Ishikawa (cell line): ENCODE data around the gene LRP4.

Experiments used
- CREB1 ChIP-seq: IDR thresholded peaks from 2 replicates; pipeline ENCODE4 v1.6.1; 2012; ENCODE audit warnings: low read depth
- TEAD4 ChIP-seq: IDR thresholded peaks from 2 replicates; pipeline ENCODE4 v1.6.1; 2012
- TF ChIP-seq, protein P1 (sequence below): IDR thresholded peaks from 2 replicates; pipeline ENCODE4 v1.6.1; 2012; ENCODE audit warnings: low read depth, mild to moderate bottlenecking

DNA sequence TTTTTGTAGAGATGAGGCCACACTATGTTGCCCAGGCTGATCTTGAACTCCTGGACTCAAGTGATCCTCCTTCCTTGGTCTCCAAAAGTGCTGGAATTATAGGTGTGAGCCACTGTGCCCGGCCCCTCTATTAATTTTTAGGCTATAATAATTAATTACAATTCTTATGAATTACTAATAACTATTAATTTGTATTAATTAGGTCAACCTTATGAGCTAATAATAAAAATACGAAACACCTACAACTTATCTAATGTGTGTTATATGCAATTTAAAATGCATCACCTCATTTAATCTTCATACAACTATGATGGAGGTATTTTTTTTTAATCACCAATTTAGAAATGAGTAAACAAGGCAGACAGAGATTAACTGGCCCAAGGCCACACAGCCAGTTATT is 26.2 kb downstream of the LRP4 start:
- no peak for TF ChIP-seq TEAD4
- no peak for TF ChIP-seq CREB1
- TF ChIP-seq, protein P1, sequence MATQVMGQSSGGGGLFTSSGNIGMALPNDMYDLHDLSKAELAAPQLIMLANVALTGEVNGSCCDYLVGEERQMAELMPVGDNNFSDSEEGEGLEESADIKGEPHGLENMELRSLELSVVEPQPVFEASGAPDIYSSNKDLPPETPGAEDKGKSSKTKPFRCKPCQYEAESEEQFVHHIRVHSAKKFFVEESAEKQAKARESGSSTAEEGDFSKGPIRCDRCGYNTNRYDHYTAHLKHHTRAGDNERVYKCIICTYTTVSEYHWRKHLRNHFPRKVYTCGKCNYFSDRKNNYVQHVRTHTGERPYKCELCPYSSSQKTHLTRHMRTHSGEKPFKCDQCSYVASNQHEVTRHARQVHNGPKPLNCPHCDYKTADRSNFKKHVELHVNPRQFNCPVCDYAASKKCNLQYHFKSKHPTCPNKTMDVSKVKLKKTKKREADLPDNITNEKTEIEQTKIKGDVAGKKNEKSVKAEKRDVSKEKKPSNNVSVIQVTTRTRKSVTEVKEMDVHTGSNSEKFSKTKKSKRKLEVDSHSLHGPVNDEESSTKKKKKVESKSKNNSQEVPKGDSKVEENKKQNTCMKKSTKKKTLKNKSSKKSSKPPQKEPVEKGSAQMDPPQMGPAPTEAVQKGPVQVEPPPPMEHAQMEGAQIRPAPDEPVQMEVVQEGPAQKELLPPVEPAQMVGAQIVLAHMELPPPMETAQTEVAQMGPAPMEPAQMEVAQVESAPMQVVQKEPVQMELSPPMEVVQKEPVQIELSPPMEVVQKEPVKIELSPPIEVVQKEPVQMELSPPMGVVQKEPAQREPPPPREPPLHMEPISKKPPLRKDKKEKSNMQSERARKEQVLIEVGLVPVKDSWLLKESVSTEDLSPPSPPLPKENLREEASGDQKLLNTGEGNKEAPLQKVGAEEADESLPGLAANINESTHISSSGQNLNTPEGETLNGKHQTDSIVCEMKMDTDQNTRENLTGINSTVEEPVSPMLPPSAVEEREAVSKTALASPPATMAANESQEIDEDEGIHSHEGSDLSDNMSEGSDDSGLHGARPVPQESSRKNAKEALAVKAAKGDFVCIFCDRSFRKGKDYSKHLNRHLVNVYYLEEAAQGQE: no peak
